ENCODE data around the gene CNTNAP2. TPM values are rescaled to one million over a fixed set of nuclear protein-coding genes. Genes with fewer than 3 reads are reported as not detected.

CNTNAP2 gene
- total RNA-seq, 1 donor from 2014 or later, result 5.4 TPM

DNA sequence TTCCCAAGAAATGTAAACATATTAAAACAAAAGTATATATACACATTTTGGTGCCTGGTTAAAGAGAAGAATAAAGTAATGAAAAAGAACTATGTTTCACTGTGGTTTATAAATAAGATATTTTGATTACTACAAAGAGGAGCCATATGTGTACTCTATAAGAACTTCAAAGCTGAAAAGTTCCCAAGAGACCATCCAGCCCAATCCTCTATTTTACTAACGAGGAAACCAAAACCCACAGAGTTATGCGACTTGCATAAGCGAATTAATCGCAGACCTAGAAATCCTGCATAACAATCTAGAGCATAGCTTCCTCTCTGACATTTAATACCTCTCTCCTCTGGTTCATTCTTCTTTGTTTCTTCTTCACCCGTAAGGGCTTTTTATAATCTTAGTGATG lies 937.1 kb downstream of the CNTNAP2 start:
- Mint-ChIP-seq H3K27me3 (ENCODE audit: unreplicated experiment) (peaks cover 2% of the 10 kb centered on the region), H3K4me3 (ENCODE audit: unreplicated experiment) (no peak overlapping the region), H3K27ac (ENCODE audit: unreplicated experiment) (no peak overlapping the region), H3K9me3 (ENCODE audit: unreplicated experiment) (peaks cover 7% of the 10 kb centered on the region), H3K36me3 (ENCODE audit: low read depth, unreplicated experiment) (no peaks in the 10 kb centered on the region), H3K4me1 (ENCODE audit: unreplicated experiment) (no peaks in the 10 kb centered on the region)
- TF ChIP-seq, protein P1, sequence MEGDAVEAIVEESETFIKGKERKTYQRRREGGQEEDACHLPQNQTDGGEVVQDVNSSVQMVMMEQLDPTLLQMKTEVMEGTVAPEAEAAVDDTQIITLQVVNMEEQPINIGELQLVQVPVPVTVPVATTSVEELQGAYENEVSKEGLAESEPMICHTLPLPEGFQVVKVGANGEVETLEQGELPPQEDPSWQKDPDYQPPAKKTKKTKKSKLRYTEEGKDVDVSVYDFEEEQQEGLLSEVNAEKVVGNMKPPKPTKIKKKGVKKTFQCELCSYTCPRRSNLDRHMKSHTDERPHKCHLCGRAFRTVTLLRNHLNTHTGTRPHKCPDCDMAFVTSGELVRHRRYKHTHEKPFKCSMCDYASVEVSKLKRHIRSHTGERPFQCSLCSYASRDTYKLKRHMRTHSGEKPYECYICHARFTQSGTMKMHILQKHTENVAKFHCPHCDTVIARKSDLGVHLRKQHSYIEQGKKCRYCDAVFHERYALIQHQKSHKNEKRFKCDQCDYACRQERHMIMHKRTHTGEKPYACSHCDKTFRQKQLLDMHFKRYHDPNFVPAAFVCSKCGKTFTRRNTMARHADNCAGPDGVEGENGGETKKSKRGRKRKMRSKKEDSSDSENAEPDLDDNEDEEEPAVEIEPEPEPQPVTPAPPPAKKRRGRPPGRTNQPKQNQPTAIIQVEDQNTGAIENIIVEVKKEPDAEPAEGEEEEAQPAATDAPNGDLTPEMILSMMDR (IDR thresholded peaks at IDR 0.05; ENCODE audit: unreplicated experiment), result no peak
- no peak for DNase-seq (ENCODE audit: low spot score)

DNA sequence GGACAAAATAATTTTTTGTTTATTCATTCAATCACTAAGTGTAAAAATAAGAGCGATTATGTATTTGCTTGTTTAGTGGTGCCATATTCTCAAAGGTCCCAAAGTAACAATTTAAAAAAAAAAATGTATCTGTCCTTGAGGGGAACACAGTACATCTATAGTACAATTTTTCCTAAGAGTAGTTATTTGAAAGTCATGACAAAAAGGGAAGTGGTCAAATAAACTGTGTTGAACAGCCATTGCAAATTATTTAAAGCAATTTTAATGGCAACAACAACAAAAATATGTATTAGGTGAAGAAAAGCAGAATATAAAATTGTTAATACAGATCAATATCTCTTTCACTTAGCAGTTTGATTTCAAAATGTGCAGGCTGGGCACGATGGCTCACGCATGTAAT lies 943.5 kb downstream of the CNTNAP2 start:
- TF ChIP-seq, protein P1 (IDR thresholded peaks at IDR 0.05; ENCODE audit: unreplicated experiment), result no peak
- Mint-ChIP-seq H3K36me3 (ENCODE audit: low read depth, unreplicated experiment) (no peaks in the 10 kb centered on the region), H3K27me3 (ENCODE audit: unreplicated experiment) (no peaks in the 10 kb centered on the region), H3K27ac (ENCODE audit: unreplicated experiment) (no peak overlapping the region), H3K4me1 (ENCODE audit: unreplicated experiment) (no peaks in the 10 kb centered on the region), H3K9me3 (ENCODE audit: unreplicated experiment) (peaks cover 3% of the 10 kb centered on the region), H3K4me3 (ENCODE audit: unreplicated experiment) (no peak overlapping the region)
- no peak for DNase-seq (ENCODE audit: low spot score)

DNA sequence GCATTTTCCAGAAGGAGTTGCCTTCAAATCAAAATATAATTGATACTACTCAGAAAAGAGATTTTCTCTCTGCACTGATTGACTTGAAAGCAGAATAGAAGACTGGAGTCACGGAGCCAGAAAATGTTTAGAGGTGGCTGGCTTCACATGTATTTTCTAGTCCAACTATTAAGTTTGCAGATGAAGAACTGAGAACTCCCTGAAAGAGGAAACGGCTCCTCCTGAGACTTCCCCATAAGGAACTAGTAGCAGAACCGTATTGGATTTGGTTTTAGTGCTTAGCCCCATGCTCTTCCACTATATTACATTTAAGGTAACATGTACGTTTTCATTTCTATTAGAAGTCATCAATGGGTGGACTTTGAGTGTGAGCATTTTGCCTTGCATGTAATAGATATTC lies 946.3 kb downstream of the CNTNAP2 start:
- DNase-seq (ENCODE audit: low spot score), result no peak
- Mint-ChIP-seq H3K36me3 (ENCODE audit: low read depth, unreplicated experiment) (no peaks in the 10 kb centered on the region), H3K4me1 (ENCODE audit: unreplicated experiment) (no peaks in the 10 kb centered on the region), H3K4me3 (ENCODE audit: unreplicated experiment) (no peak overlapping the region), H3K27me3 (ENCODE audit: unreplicated experiment) (no peaks in the 10 kb centered on the region), H3K9me3 (ENCODE audit: unreplicated experiment) (no peaks in the 10 kb centered on the region), H3K27ac (ENCODE audit: unreplicated experiment) (no peak overlapping the region)
- TF ChIP-seq, protein P1 (IDR thresholded peaks at IDR 0.05; ENCODE audit: unreplicated experiment), result no peak

DNA sequence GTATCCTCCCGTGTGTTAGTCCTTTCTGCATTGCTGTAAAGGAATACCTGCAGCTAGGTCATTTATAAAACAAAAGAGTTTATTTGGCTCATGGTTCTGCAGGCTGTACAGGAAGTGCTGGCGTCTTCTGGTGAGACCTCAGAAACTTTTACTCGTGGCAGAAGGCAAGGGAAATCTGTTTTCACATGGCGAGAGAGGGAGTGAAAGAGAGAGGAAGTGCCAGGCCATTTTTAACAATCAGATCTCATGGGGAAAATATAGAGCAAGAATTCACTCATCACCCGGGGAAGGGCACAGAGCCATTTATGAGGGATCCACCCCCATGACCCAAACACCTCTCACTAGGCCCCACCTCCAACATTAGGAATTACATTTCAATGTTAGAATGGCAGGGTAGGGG lies 952.2 kb downstream of the CNTNAP2 start:
- no peak overlapping the region for H3K27ac Mint-ChIP-seq (ENCODE audit: unreplicated experiment)
- DNase-seq (ENCODE audit: low spot score), result no peak
- TF ChIP-seq, protein P1 (IDR thresholded peaks at IDR 0.05; ENCODE audit: unreplicated experiment), result no peak
- no peak overlapping the region for H3K4me3 Mint-ChIP-seq (ENCODE audit: unreplicated experiment)
- no peaks in the 10 kb centered on the region for H3K36me3 Mint-ChIP-seq (ENCODE audit: low read depth, unreplicated experiment)
- H3K4me1 Mint-ChIP-seq (ENCODE audit: unreplicated experiment), result no peaks in the 10 kb centered on the region
- H3K9me3 Mint-ChIP-seq (ENCODE audit: unreplicated experiment), result peaks cover 14% of the 10 kb centered on the region
- no peaks in the 10 kb centered on the region for H3K27me3 Mint-ChIP-seq (ENCODE audit: unreplicated experiment)

DNA sequence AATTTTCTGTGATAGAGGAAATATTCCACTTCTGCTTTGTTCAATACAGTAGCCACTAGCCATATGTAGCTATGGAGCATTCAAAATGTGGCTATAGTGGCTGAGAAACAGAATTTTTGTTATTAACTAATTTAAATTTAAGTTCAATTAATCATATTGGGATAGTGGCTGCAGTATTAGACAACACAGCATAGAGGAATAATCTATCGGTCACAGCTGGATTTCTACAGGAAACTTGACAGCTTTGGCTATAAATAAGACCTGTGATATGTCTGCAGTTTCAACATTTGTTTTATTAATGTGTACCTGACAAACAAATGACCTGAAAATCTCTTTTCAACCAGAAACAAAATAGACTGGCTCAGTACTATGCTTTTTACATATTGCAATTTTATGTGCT lies 953.2 kb downstream of the CNTNAP2 start:
- no peak overlapping the region for H3K4me3 Mint-ChIP-seq (ENCODE audit: unreplicated experiment)
- TF ChIP-seq, protein P1 (IDR thresholded peaks at IDR 0.05; ENCODE audit: unreplicated experiment), result no peak
- H3K9me3 Mint-ChIP-seq (ENCODE audit: unreplicated experiment), result peaks cover 14% of the 10 kb centered on the region
- H3K27ac Mint-ChIP-seq (ENCODE audit: unreplicated experiment), result no peak overlapping the region
- H3K4me1 Mint-ChIP-seq (ENCODE audit: unreplicated experiment), result no peaks in the 10 kb centered on the region
- peaks cover 4% of the 10 kb centered on the region for H3K27me3 Mint-ChIP-seq (ENCODE audit: unreplicated experiment)
- no peaks in the 10 kb centered on the region for H3K36me3 Mint-ChIP-seq (ENCODE audit: low read depth, unreplicated experiment)
- no peak for DNase-seq (ENCODE audit: low spot score)
